Activated CD4-positive, alpha-beta T cell treated with anti-CD3 and anti-CD28 coated beads, Interleukin-2, amount 50 U/mL, for 24 hours (primary cell): ENCODE results near the gene DKKL1.
"Not testable (repeated sequence)": the region's sequence is repeated elsewhere in the genome, so short reads cannot be mapped to it uniquely, and the experiment has no call there.

ENCODE experiments used
- DNase-seq, 2 donors: peaks; one replicate each; pipeline ENCODE4 v3.0.0-alpha.2; 2020; ENCODE audit warnings: low read depth in 1 of 2, low spot score in 1 of 2

DKKL1 gene

GRCh38 chr19:49361438-49362047 is 2.1 kb upstream of the DKKL1 start:
- DNase-seq: no peak

GRCh38 chr19:49362048-49362928 is 1.4 kb upstream of the DKKL1 start, which contains the start of gene TEAD2:
TEAD2 (minus strand) TSS chr19:49362416; CDS start chr19:49360075, 2,341 bp downstream.
- no peak for DNase-seq

- DNase-seq: no peak
These were observed 779 bp upstream of the DKKL1 start for GRCh38 chr19:49362929-49363267.

GRCh38 chr19:49364083-49364737 is 533 bp downstream of the DKKL1 start:
- no peak for DNase-seq

GRCh38 chr19:49366110-49366509 is 2.4 kb downstream of the DKKL1 start:
- DNase-seq: no peak

GRCh38 chr19:49368711-49369358 is 5.2 kb downstream of the DKKL1 start:
- no peak for DNase-seq

GRCh38 chr19:49371184-49371583 is 7.5 kb downstream of the DKKL1 start:
- no peak for DNase-seq

GRCh38 chr19:49373174-49373573 is 9.5 kb downstream of the DKKL1 start:
- DNase-seq: not testable (repeated sequence)

GRCh38 chr19:49374665-49375434 is 11.2 kb downstream of the DKKL1 start:
- no peak for DNase-seq

- no peak for DNase-seq
These were observed 14.8 kb downstream of the DKKL1 start for GRCh38 chr19:49378512-49378911.

GRCh38 chr19:49380391-49380790 is 16.7 kb downstream of the DKKL1 start:
- no peak for DNase-seq

- no peak for DNase-seq
These were observed 19.0 kb downstream of the DKKL1 start for GRCh38 chr19:49382639-49383038.

GRCh38 chr19:49383599-49383998 is 19.9 kb downstream of the DKKL1 start:
- no peak for DNase-seq

- peak; percentile 53 to 90 for DNase-seq
These were observed 24.3 kb downstream of the DKKL1 start, which contains the start of gene KASH5 for GRCh38 chr19:49387936-49388372. KASH5 (plus strand) TSS chr19:49388249; CDS start chr19:49390884, 2,635 bp downstream.

- DNase-seq: no peak
These were observed 25.7 kb downstream of the DKKL1 start for GRCh38 chr19:49389406-49389805.

- no peak for DNase-seq
These were observed 26.7 kb downstream of the DKKL1 start for GRCh38 chr19:49390131-49390928.

- no peak for DNase-seq
These were observed 27.3 kb downstream of the DKKL1 start for GRCh38 chr19:49390929-49391359.

- peak; percentile 47 to 73 for DNase-seq
These were observed 28.1 kb downstream of the DKKL1 start for GRCh38 chr19:49391581-49392399.

GRCh38 chr19:49393881-49394280 is 30.2 kb downstream of the DKKL1 start:
- DNase-seq: no peak
